Measurements from ENCODE around the gene PLGRKT.
"Not testable (repeated sequence)": the region's sequence is repeated elsewhere in the genome, so short reads cannot be mapped to it uniquely, and the experiment has no call there.

The PLGRKT gene, protein sequence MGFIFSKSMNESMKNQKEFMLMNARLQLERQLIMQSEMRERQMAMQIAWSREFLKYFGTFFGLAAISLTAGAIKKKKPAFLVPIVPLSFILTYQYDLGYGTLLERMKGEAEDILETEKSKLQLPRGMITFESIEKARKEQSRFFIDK

GRCh38 chr9:5437254-5438216 is at the start of gene PLGRKT:
Gene PLGRKT, minus strand, starts transcription at chr9:5437925. Its CDS starts 5,948 bp downstream, at chr9:5431977.
- peak; percentile 82 for DNase-seq (ENCODE audit: low read depth in 2 of 2)

- DNase-seq (ENCODE audit: low read depth in 2 of 2): no peak
Observed at GRCh38 chr9:5486988-5487387, 49.3 kb upstream of the PLGRKT start.

GRCh38 chr9:5485378-5486085 is 47.8 kb upstream of the PLGRKT start:
- no peak for DNase-seq (ENCODE audit: low read depth in 2 of 2)

- DNase-seq (ENCODE audit: low read depth in 2 of 2): no peak
Observed at GRCh38 chr9:5483306-5483705, 45.6 kb upstream of the PLGRKT start.

DNA sequence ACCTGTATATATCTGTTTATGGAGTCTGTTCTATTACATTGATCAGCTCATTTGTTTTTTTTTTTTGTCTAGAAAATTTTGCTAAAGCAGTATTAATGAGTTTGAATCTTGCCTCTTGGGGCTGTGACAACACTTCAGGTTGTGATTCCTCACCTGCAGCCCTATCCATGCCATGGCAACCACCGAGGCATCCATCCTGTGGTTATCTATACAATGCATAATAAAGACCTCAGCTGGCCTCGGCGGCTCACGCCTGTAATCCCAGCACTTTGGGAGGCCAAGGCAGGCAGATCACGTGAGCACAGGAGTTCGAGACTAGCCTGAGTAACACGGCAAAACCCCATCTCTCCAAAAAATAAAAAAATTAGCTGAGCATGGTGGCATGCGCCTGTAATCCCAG is 44.5 kb upstream of the PLGRKT start:
- no peak for DNase-seq (ENCODE audit: low read depth in 2 of 2)

DNA sequence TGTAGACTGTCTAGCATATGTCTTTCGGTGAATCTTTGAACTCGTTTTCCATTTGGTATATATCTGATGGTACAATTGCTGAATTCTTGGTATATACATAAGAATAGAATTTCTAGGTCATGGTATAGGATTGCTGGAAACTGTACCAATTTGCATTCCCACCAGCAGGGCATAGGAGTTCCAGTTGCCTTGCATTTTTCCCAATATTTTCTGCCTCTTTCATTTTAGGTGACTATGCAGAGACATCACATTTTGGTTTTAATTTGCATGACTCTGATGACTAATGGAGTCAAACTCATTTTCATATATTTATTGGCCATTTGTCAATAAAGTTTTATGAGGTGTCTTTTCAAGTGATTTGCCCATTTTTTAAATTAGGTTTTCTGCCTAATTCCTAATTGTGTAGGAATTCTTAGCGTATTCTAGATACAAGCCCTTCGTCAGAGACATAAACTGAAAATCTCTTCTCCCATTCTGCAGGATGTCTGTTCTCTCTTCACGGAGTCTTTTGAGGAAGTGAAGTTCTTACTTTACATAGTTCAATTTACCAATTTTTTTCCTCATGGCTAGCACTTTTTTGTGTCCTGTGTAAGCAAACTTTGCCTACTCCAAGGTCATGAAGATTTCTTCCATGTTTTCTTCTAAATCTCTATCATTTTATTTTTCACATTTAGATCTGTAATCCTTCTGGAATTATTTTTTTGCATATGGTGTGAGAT is 43.8 kb upstream of the PLGRKT start:
- no peak for DNase-seq (ENCODE audit: low read depth in 2 of 2)

- no peak for DNase-seq (ENCODE audit: low read depth in 2 of 2)
Observed at GRCh38 chr9:5480919-5481318, 43.2 kb upstream of the PLGRKT start.

- DNase-seq (ENCODE audit: low read depth in 2 of 2): no peak
Observed at GRCh38 chr9:5479994-5480694, 42.4 kb upstream of the PLGRKT start.

- DNase-seq (ENCODE audit: low read depth in 2 of 2): no peak
Observed at GRCh38 chr9:5478206-5478605, 40.5 kb upstream of the PLGRKT start.

DNA sequence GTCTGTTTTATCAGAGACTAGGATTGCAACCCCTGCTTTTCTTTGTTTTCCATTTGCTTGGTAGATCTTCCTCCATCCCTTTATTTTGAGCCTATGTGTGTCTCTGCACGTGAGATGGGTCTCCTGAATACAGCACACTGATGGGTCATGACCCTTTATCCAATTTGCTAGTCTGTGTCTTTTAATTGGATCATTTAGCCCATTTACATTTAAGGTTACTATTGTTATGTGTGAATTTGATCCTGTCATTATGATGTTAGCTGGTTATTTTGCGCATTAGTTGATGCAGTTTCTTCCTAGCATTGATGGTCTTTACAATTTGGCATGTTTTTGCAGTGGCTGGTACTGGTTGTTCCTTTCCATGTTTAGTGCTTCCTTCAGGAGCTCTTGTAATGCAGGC is 37.9 kb upstream of the PLGRKT start:
- DNase-seq (ENCODE audit: low read depth in 2 of 2): not testable (repeated sequence)

GRCh38 chr9:5470816-5471215 is 33.1 kb upstream of the PLGRKT start:
- DNase-seq (ENCODE audit: low read depth in 2 of 2): no peak

DNA sequence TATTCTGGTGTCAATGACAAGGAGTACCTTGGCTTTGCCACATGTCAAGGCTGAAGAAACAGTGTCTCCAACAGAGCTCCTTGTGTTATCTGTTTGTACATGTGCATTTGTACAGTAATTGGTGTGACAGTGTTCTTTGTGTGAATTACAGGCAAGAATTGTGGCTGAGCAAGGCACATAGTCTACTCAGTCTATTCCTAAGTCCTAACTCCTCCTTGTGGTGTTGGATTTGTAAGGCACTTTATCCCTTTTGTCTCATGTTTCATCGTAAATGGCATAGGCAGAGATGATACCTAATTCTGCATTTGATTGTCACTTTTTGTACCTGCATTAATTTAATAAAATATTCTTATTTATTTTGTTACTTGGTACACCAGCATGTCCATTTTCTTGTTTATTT is 32.4 kb upstream of the PLGRKT start:
- DNase-seq (ENCODE audit: low read depth in 2 of 2): no peak

GRCh38 chr9:5468850-5469249 is 31.1 kb upstream of the PLGRKT start:
- DNase-seq (ENCODE audit: low read depth in 2 of 2): no peak

DNA sequence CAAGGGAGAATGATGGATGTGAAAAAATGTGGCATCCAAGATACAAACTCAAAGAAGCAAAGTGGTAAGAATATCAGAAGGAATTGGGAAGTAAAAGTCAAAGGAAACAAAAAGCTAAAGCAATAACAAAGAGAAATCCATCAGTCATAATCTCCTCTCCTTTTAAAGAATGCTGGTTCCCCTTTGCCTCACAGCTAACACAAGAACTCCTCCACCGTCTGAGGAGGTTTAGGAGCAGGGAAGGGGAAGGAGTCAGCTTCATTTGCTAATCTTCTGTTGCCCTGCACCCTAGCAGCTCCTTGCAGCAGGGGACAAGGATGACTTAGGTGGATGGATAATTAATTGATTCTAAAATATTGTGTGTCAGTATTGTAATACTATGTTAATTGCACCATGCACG is 29.0 kb upstream of the PLGRKT start:
- no peak for DNase-seq (ENCODE audit: low read depth in 2 of 2)

- DNase-seq (ENCODE audit: low read depth in 2 of 2): no peak
Observed at GRCh38 chr9:5466005-5466404, 28.3 kb upstream of the PLGRKT start.

DNA sequence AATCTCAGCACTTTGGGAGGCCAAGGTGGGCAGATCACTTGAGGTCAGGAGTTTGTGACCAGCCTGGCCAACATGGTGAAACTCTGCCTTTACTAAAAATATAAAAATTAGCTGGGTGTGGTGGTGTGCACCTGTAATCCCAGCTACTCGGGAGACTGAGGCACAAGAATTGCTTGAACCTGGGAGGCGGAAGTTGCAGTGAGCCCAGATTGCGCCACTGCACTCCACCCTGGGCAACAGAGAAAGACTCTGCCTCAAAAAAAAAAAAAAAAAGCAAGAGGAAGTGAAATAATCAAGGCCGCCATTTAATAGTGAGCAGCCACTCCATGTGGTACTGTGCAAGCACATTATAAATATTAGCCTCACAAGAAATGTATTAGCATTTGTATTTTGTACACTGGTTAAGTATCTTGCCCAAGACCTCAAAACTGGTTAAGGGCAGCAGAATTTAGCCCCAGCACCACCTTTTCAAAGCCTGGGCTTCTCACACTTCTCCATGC is 27.2 kb upstream of the PLGRKT start:
- DNase-seq (ENCODE audit: low read depth in 2 of 2): not testable (repeated sequence)

DNA sequence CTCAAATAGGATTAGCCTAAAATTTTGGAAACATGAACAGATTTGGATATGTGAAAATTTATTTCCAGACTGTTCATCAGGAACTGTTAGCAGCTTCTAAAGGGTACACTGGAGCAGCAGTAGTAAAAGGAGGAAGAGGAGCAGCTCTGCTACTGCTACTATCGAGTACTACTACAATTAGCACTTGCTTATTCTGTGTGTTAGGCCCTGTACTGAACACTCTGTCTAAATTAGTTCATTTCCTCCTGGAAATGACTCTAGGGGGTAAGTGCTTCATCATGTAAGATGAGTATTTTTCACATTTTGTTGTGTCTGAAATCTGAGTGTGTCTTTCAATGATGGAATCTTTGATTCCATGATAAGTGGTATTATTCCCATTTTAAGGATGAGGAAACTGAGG is 22.4 kb upstream of the PLGRKT start:
- DNase-seq (ENCODE audit: low read depth in 2 of 2): no peak

DNA sequence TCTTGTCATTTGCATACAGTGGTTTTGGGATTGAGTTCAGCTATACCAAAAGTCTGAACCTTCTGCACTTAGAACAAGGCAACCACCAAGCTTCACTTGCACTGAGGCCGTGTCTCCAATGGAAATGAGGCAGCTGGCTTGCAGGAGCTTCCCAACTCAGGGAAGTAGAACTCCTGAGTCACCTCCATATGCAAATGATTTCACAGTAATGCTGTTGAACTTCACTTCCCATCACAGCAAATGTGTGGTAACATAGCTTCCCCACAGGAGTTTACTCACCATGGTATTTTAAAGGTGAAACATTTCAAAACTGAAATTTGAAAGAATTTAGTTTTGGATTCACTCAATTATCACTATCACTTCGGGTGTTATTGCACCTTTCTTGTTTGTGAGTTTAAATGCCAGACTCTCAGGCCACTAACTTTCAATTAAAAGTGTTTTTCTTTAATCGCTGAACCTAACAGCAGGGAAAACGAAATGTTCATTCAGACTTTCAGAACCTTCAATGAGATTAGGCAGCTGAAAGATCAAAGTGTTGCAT is 21.6 kb upstream of the PLGRKT start:
- no peak for DNase-seq (ENCODE audit: low read depth in 2 of 2)

DNA sequence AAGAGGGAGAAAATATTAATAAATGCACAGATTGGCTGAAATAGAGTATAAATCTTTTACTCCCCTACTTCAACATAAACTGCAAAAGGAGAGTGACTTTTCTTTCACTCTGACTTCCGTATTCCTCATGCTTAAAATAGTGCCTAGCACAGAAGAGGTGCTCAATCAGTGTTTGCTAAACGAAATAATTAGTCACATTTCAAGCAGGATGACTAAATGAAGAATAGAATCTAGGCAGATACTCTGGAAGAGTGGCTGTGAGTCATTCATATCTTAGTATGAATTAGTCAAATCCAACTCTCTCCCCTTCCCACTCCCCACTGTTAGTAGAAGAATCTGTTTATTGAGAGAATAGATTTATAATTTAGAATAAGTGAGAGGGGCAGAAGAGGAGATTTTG is 17.5 kb upstream of the PLGRKT start:
- DNase-seq (ENCODE audit: low read depth in 2 of 2): no peak

GRCh38 chr9:5453673-5454072 is 15.9 kb upstream of the PLGRKT start:
- no peak for DNase-seq (ENCODE audit: low read depth in 2 of 2)

DNA sequence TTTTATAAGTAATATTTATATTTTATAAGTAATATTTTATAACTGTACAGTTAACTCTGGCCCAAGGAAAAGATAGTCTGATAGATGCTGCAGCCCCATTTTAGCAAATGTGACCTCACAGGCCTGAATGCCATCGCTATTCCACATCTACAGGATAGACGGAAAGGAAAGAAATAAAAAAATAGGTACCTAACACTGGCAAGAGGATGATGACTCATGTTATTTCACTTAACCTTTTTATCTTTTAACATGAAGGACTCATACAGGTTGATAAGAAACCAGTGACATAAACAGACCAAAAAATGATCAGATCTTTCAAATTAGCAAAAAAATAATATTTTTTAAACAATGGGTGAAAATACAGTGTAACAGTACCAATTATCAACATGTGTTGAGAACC is 15.3 kb upstream of the PLGRKT start:
- DNase-seq (ENCODE audit: low read depth in 2 of 2): no peak
